ENCODE data around the gene SLX4. TPM values are rescaled to one million over a fixed set of nuclear protein-coding genes. Genes with fewer than 3 reads are reported as not detected.

The SLX4 gene
- total and polyA plus RNA-seq, 2 donors (not counting 1 experiment from before 2014, with no cell fraction given) = 5.4 to 13.3 TPM

- DNase-seq = no peak
- ChIA-PET POLR2A (no interaction called here), CTCF (no interaction called here)
- no peak overlapping the region for H2AFZ ChIP-seq (ENCODE audit: insufficient read depth, low read depth, low read length, poor library complexity, severe bottlenecking)
- no peak overlapping the region for H3K27ac ChIP-seq (ENCODE audit: low read length in 2 of 2)
- Mint-ChIP-seq H3K27me3 (no peaks in the 10 kb centered on the region), H3K4me1 (peaks cover 18% of the 10 kb centered on the region), H3K27ac (no peak overlapping the region), H3K4me3 (no peak overlapping the region), H3K9me3 (ENCODE audit: insufficient read depth) (no peaks in the 10 kb centered on the region)
- peaks cover 0 to 18% of the 10 kb centered on the region in 2 donors for H3K4me1 ChIP-seq (ENCODE audit: control insufficient read depth in 2 of 2, insufficient read depth in 2 of 2, low read length in 2 of 2)
- intact Hi-C loops (cut with micrococcal nuclease) = no loop called here
- 95% methylated on average over 3 of the region's 5 CpGs for WGBS (ENCODE audit: insufficient coverage)
- H3K36me3 ChIP-seq (replicated peaks in 1 of 2; ENCODE audit: control extremely low read depth in 1 of 2, control insufficient read depth in 1 of 2, extremely low read depth in 1 of 2, insufficient read depth in 2 of 2, low read length in 1 of 2) = peaks cover 0 to 19% of the 10 kb centered on the region in 2 experiments
- H3K27me3 ChIP-seq (replicated peaks in 1 of 4; ENCODE audit: control extremely low read depth in 1 of 4, control insufficient read depth in 3 of 4, insufficient read depth in 4 of 4, low read length in 3 of 4) = no peaks in the 10 kb centered on the region
- peaks cover 0 to 2% (median 0%) of the 10 kb centered on the region in 3 donors for H3K9me3 ChIP-seq (ENCODE audit: control extremely low read depth in 1 of 3, control insufficient read depth in 2 of 3, insufficient read depth in 1 of 3, low read length in 2 of 3)
- H3K9ac ChIP-seq (ENCODE audit: low read length) = no peak overlapping the region
- H4K20me1 ChIP-seq (ENCODE audit: control insufficient read depth, insufficient read depth, low read length, poor library complexity, severe bottlenecking) = no peaks in the 10 kb centered on the region
- no peak for TF ChIP-seq EZH2 (IDR thresholded peaks at IDR 0.05; ENCODE audit: borderline replicate concordance, insufficient read depth, low read depth, low read length, poor library complexity, severe bottlenecking)
- no peak for TF ChIP-seq CTCF (IDR thresholded peaks at IDR 0.05)
- ATAC-seq (ENCODE audit: low read depth) = no peak
- H3K4me2 ChIP-seq (replicated peaks; ENCODE audit: low read depth, low read length, poor library complexity, severe bottlenecking) = no peak overlapping the region
- H3K4me3 ChIP-seq (ENCODE audit: control extremely low read depth in 1 of 5, extremely low read depth in 1 of 5, insufficient read depth in 1 of 5, low read depth in 2 of 5, low read length in 4 of 5) = no peak overlapping the region
- no peaks in the 10 kb centered on the region for H3K79me2 ChIP-seq (ENCODE audit: control insufficient read depth, insufficient read depth, low read length)
These were observed 20.0 kb downstream of the SLX4 start for GRCh38 chr16:3591436-3591803.

GRCh38 chr16:3590736-3591435 lies 20.5 kb downstream of the SLX4 start:
- Mint-ChIP-seq H3K27me3 (no peaks in the 10 kb centered on the region), H3K27ac (no peak overlapping the region), H3K4me3 (no peak overlapping the region), H3K4me1 (peaks cover 20% of the 10 kb centered on the region), H3K9me3 (ENCODE audit: insufficient read depth) (no peaks in the 10 kb centered on the region)
- WGBS (ENCODE audit: insufficient coverage) = 91% methylated on average over 27 of the region's 27 CpGs
- Histone ChIP-seq H3K4me1 (ENCODE audit: control insufficient read depth in 2 of 2, insufficient read depth in 2 of 2, low read length in 2 of 2) (peaks cover 0 to 18% of the 10 kb centered on the region in 2 donors), H3K79me2 (ENCODE audit: control insufficient read depth, insufficient read depth, low read length) (no peaks in the 10 kb centered on the region), H3K9ac (ENCODE audit: low read length) (no peak overlapping the region), H3K36me3 (replicated peaks in 1 of 2; ENCODE audit: control extremely low read depth in 1 of 2, control insufficient read depth in 1 of 2, extremely low read depth in 1 of 2, insufficient read depth in 2 of 2, low read length in 1 of 2) (peaks cover 0 to 19% of the 10 kb centered on the region in 2 experiments), H3K4me3 (ENCODE audit: control extremely low read depth in 1 of 5, extremely low read depth in 1 of 5, insufficient read depth in 1 of 5, low read depth in 2 of 5, low read length in 4 of 5) (no peak overlapping the region), H4K20me1 (ENCODE audit: control insufficient read depth, insufficient read depth, low read length, poor library complexity, severe bottlenecking) (no peaks in the 10 kb centered on the region), H2AFZ (ENCODE audit: insufficient read depth, low read depth, low read length, poor library complexity, severe bottlenecking) (no peak overlapping the region), H3K9me3 (ENCODE audit: control extremely low read depth in 1 of 3, control insufficient read depth in 2 of 3, insufficient read depth in 1 of 3, low read length in 2 of 3) (peaks cover 0 to 2% (median 0%) of the 10 kb centered on the region in 3 donors), H3K4me2 (replicated peaks; ENCODE audit: low read depth, low read length, poor library complexity, severe bottlenecking) (no peak overlapping the region), H3K27me3 (replicated peaks in 1 of 4; ENCODE audit: control extremely low read depth in 1 of 4, control insufficient read depth in 3 of 4, insufficient read depth in 4 of 4, low read length in 3 of 4) (no peaks in the 10 kb centered on the region), H3K27ac (ENCODE audit: low read length in 2 of 2) (no peak overlapping the region)
- ChIA-PET CTCF (no interaction called here), POLR2A (no interaction called here)
- intact Hi-C loops (cut with micrococcal nuclease) = no loop called here
- ATAC-seq (ENCODE audit: low read depth) = no peak
- no peak for DNase-seq
- TF ChIP-seq EZH2 (IDR thresholded peaks at IDR 0.05; ENCODE audit: borderline replicate concordance, insufficient read depth, low read depth, low read length, poor library complexity, severe bottlenecking) = no peak
- TF ChIP-seq CTCF (IDR thresholded peaks at IDR 0.05) = no peak
